Measurements from ENCODE around the gene ANKRD24. TPM values are rescaled to one million over a fixed set of nuclear protein-coding genes. Genes with fewer than 3 reads are reported as not detected.
"Not testable (repeated sequence)": the region's sequence is repeated elsewhere in the genome, so short reads cannot be mapped to it uniquely, and the experiment has no call there.

The ANKRD24 gene
- total RNA-seq, 3 donors from 2014 or later (not counting 1 experiment from before 2014, with no cell fraction given), result 0.65 to 2.2 (median 0.71) TPM

DNA sequence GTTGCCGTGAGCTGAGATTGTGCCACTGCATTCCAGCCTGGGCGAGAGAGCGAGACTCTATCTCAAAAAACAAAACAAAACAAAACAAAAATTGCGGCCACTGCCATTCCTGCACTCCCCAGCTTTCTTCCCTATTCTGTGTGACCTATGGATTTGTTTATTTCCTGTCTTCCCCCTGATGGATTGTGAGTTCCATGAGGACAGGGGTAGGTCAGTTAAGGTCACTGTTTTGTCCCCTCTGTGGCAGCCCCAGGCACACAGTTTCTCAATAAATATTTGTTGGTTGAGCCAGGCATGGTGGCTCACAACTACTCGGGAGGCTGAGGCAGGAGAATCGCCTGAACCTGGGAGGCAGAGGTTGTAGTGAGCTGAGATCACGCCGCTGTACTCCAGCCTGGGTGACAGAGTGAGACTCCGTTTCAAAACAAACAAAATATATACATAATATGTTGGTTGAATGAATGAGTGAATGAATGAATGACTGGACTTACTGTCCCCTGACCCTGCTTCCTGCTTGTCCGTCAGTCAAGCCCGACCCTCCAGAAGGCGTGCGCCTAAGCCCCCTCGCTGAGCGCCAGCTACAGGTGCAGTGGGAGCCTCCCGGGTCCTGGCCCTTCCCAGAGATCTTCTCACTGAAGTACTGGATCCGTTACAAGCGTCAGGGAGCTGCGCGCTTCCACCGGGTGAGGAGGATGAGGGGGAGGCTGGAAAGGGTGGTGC is 51.8 kb downstream of the ANKRD24 start:
- H3K27ac Mint-ChIP-seq, result no peak overlapping the region
- TF ChIP-seq CTCF (IDR thresholded peaks at IDR 0.05), result no peak
- H3K4me3 ChIP-seq (ENCODE audit: low read length), result no peak overlapping the region
- no peaks in the 10 kb centered on the region for H3K36me3 ChIP-seq (ENCODE audit: control insufficient read depth, insufficient read depth, low read length)
- intact Hi-C loops (cut with micrococcal nuclease), result no loop called here
- H3K27ac ChIP-seq (ENCODE audit: low read length), result no peak overlapping the region
- H3K36me3 Mint-ChIP-seq, result no peaks in the 10 kb centered on the region
- H3K9me3 ChIP-seq (ENCODE audit: control insufficient read depth, insufficient read depth, low read length), result no peaks in the 10 kb centered on the region
- WGBS (ENCODE audit: insufficient coverage), result 79% methylated on average over 15 of the region's 21 CpGs
- peaks cover 0 to 5% of the 10 kb centered on the region in 2 donors for H3K27me3 Mint-ChIP-seq (ENCODE audit: low read depth in 2 of 2)
- H3K4me1 ChIP-seq (ENCODE audit: control insufficient read depth, insufficient read depth, low read length), result peaks cover 5% of the 10 kb centered on the region
- peaks cover 3% of the 10 kb centered on the region for H3K27me3 ChIP-seq (ENCODE audit: control insufficient read depth, insufficient read depth, low read length)
- H3K9me3 Mint-ChIP-seq, result no peaks in the 10 kb centered on the region
- DNase-seq, result no peak
- no peaks in the 10 kb centered on the region for H3K4me1 Mint-ChIP-seq
- no peak overlapping the region for H3K4me3 Mint-ChIP-seq
- no peak for ATAC-seq

- H3K9me3 Mint-ChIP-seq, result no peaks in the 10 kb centered on the region
- H3K27me3 ChIP-seq (ENCODE audit: control insufficient read depth, insufficient read depth, low read length), result no peaks in the 10 kb centered on the region
- no peaks in the 10 kb centered on the region for H3K9me3 ChIP-seq (ENCODE audit: control insufficient read depth, insufficient read depth, low read length)
- no peak overlapping the region for H3K4me3 ChIP-seq (ENCODE audit: low read length)
- WGBS (ENCODE audit: insufficient coverage), result 86% methylated on average over 13 of the region's 13 CpGs
- intact Hi-C loops (cut with micrococcal nuclease), result no loop called here
- DNase-seq (no peak), ATAC-seq (no peak)
- no peaks in the 10 kb centered on the region for H3K36me3 ChIP-seq (ENCODE audit: control insufficient read depth, insufficient read depth, low read length)
- H3K4me1 Mint-ChIP-seq, result no peaks in the 10 kb centered on the region
- H3K27me3 Mint-ChIP-seq (ENCODE audit: low read depth in 2 of 2), result peaks cover 0 to 5% of the 10 kb centered on the region in 2 donors
- no peak overlapping the region for H3K4me3 Mint-ChIP-seq
- H3K27ac ChIP-seq (ENCODE audit: low read length), result no peak overlapping the region
- H3K27ac Mint-ChIP-seq, result no peak overlapping the region
- no peak for TF ChIP-seq CTCF (IDR thresholded peaks at IDR 0.05)
- H3K4me1 ChIP-seq (ENCODE audit: control insufficient read depth, insufficient read depth, low read length), result no peaks in the 10 kb centered on the region
- H3K36me3 Mint-ChIP-seq, result no peaks in the 10 kb centered on the region
These were observed 52.3 kb downstream of the ANKRD24 start for GRCh38 chr19:4234862-4235201.

GRCh38 chr19:4237510-4237909 is 55.0 kb downstream of the ANKRD24 start:
- H3K27ac ChIP-seq (ENCODE audit: low read length); H3K9me3 Mint-ChIP-seq; H3K4me3 ChIP-seq (ENCODE audit: low read length); intact Hi-C loops (cut with micrococcal nuclease); H3K36me3 ChIP-seq (ENCODE audit: control insufficient read depth, insufficient read depth, low read length); H3K4me1 ChIP-seq (ENCODE audit: control insufficient read depth, insufficient read depth, low read length); H3K27me3 Mint-ChIP-seq (ENCODE audit: low read depth in 2 of 2); DNase-seq; H3K36me3 Mint-ChIP-seq; H3K4me3 Mint-ChIP-seq; H3K27ac Mint-ChIP-seq; H3K27me3 ChIP-seq (ENCODE audit: control insufficient read depth, insufficient read depth, low read length); H3K4me1 Mint-ChIP-seq; ATAC-seq; H3K9me3 ChIP-seq (ENCODE audit: control insufficient read depth, insufficient read depth, low read length): not testable (repeated sequence)
- 88% methylated on average over 16 of the region's 16 CpGs for WGBS (ENCODE audit: insufficient coverage)

DNA sequence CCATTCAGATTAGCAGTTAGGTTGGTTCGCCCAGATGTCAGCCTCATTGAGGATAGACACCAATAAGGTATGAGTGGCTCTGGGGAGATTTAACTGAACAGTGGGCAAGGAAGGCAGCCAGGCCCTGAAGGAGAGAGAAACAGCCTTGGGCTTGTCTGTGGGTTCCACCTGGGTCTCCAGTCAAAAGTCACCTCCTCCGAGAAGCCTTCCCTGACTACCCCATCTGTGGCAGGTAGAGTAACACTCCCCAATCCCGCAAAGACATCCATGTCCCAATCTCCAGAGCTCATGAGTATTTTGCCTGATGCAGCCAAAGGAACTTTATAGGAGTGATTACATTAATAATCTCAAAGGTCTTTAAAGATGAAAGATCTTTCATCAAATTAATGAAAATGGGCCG is 56.3 kb downstream of the ANKRD24 start:
- ATAC-seq, result no peak
- H3K4me3 ChIP-seq (ENCODE audit: low read length), result no peak overlapping the region
- peaks cover 0 to 2% of the 10 kb centered on the region in 2 donors for H3K9me3 Mint-ChIP-seq
- intact Hi-C loops (cut with micrococcal nuclease), result no loop called here
- WGBS (ENCODE audit: insufficient coverage), result 83% methylated on average over 3 of the region's 4 CpGs
- H3K36me3 Mint-ChIP-seq, result no peaks in the 10 kb centered on the region
- H3K27ac Mint-ChIP-seq, result no peak overlapping the region
- H3K9me3 ChIP-seq (ENCODE audit: control insufficient read depth, insufficient read depth, low read length), result peaks cover 4% of the 10 kb centered on the region
- no peaks in the 10 kb centered on the region for H3K36me3 ChIP-seq (ENCODE audit: control insufficient read depth, insufficient read depth, low read length)
- peaks cover 0 to 2% of the 10 kb centered on the region in 2 donors for H3K27me3 Mint-ChIP-seq (ENCODE audit: low read depth in 2 of 2)
- no peaks in the 10 kb centered on the region for H3K4me1 ChIP-seq (ENCODE audit: control insufficient read depth, insufficient read depth, low read length)
- H3K27me3 ChIP-seq (ENCODE audit: control insufficient read depth, insufficient read depth, low read length), result no peaks in the 10 kb centered on the region
- TF ChIP-seq CTCF (IDR thresholded peaks at IDR 0.05), result no peak
- no peak overlapping the region for H3K4me3 Mint-ChIP-seq
- no peak overlapping the region for H3K27ac ChIP-seq (ENCODE audit: low read length)
- no peaks in the 10 kb centered on the region for H3K4me1 Mint-ChIP-seq
- no peak for DNase-seq
